ENCODE results near the gene ADCY5.

ADCY5 gene

DNA sequence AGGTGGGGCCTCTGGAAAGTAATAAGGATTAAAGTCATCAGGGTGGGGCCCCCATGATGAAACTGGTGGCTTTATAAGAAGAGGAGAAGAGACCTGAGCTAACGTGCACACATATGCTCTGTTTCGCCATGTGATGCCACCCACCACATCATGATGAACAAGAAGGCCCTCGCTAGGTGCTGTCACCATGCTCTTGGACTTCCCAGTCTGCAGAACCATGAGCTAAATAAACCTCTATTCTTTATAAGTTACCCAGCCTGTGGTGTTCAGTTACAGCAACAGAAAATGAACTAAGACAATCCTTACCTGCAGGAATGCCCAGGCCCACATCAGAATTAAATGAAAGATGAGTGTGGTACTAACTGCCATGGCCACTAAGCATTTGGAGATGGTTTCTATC lies 79.8 kb downstream of the ADCY5 start:
- DNase-seq (ENCODE audit: low read depth in 2 of 2), result no peak

DNA sequence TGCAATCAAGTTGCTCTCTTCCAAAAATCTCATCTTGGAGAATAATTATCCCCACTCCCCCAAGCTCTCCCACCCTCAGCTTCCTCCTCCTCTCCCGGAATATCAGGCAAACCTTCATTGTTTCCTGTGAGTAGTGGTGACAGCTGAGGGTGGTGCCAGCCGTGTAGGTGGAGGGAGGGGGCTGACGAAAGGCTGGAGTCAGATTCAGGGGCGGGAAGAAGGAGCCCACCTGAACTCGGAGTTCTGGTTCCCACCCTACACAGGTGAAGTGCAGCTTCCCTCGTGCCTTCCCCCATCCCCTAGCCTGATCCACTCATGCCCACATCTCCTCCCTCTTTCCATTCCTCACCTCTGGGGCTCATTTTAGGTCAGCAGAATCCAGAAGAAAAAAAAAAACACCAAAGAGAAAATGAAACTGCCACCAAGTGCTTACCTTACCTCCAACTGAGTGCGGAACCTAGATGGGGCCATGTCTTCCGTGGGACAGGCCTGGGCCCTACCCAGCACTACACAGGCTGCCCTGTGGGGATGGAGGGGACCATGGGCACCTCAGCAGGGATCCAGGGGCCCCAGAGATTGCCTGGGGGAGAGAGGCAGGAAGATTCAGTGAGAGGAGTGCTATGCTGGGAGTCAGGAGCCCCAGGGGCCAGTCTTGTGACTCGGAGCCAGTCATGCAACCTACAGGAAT lies 81.3 kb downstream of the ADCY5 start:
- DNase-seq (ENCODE audit: low read depth in 2 of 2), result no peak

DNA sequence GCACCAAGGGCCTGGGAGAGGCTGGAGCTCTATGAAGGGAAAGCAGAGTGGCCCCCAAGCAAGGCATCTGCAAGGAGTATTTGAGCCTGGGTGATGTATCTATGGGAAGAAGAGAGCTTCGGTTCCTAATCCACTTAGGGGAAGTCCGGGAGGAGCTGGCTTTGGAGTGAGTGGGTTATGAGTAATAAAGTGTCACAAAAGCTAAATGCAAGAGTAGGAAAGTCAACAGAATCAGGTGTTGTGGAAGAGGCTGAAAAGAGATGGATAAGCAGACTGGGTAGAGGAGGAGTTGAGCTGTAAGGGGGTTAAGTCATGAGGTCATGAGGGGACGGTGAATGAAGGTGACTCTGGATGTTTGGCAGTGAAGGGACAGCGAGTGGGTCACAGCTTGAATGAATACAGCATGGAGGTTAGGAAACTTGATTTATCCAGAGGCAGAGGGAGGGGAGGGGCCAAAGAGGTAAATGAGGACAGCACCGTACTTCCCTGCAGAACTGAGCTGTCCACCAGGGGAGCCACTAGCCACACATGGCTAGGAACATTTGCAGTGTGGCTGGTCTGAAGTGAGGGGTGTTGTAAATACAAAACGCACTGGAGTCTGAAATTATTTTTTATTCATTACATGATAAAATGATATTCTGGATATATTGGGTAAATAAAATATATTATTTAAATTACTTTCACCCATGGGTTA lies 83.3 kb downstream of the ADCY5 start:
- DNase-seq (ENCODE audit: low read depth in 2 of 2), result no peak

DNA sequence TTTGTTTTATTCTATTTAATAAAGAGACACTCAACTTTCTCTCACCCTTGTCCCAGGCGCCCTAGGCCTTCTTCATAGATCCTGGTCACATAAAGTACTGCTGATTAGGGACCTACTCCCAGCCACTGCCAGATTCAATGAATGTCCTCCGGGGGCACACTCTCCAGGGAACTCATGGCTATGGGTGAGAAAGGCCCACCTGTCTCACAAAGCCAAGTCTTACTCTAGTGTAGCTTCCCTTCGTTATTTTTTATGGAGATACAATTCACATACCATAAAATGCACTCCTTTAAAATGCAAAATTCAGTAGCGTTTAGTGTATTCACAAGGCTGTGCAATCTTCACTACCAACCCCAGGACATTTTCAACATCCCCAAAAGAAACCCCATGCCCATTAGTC lies 87.8 kb downstream of the ADCY5 start:
- DNase-seq (ENCODE audit: low read depth in 2 of 2), result no peak

DNA sequence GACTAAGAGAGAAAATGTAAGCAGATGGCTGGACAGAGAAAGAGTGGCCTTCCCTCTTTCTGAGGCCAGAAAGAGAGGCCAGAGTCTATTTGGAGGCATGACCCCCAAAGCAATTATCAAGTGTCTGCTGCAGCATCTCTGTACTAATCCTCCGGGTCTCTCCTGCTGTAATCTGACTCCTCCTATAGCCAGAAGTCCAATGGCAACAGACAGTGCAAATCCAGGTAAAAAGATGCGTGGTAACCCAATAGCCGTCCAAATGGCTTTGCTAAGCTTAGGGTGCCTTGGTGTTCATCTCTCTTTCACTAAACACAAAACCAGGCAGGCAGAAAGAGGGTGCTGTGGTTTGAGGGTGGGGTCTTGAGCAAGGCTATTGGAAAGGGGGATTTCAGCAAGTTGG lies 91.6 kb downstream of the ADCY5 start:
- no peak for DNase-seq (ENCODE audit: low read depth in 2 of 2)

DNA sequence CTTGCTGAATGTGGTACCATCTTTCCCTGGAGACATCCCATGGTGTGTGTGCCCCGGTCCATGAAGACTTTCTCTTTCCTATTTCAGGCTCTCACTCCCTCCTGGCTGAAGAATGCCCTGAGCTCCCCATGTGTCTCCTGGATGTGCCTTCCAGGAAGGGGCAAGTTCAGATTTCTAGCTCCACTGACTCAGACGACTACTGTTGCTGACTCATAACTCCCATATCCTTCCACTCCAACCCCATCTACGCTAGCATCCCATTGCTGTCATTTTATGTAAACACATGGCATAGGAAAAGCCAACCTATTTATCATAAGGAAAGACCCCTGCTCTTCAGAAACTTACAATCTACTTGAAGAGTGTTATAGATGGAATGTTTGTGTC lies 95.0 kb downstream of the ADCY5 start:
- DNase-seq (ENCODE audit: low read depth in 2 of 2), result no peak

DNA sequence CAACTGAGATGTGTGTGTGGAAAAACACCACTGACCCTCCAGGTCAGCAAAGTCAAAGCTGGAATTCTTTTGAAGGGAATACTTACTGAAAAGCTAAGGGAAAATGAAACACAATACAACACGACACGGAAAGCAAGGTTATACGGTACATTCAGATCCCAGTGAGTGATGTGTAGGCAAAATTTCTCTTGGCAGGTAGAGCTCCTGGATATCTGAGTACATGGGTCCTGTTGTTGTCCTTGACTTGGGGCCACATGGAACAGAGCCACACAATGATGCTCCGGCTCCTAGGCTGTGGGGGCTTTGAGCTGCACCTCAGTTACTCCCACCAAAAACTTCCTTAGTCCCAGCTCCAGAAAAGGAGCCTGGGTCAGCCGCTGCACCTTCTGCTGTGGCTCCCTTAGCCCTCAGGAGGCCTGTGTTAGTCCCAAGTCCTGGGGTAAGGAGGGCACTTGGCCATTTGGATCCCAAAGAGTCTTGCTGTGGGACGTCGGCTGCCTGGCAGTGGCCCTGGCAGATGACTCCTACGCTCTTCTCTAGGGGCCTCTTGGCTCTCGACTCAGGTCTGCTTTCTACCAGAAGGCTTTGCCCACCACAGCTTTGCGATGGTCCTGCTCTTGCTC lies 95.6 kb downstream of the ADCY5 start:
- no peak for DNase-seq (ENCODE audit: low read depth in 2 of 2)

DNA sequence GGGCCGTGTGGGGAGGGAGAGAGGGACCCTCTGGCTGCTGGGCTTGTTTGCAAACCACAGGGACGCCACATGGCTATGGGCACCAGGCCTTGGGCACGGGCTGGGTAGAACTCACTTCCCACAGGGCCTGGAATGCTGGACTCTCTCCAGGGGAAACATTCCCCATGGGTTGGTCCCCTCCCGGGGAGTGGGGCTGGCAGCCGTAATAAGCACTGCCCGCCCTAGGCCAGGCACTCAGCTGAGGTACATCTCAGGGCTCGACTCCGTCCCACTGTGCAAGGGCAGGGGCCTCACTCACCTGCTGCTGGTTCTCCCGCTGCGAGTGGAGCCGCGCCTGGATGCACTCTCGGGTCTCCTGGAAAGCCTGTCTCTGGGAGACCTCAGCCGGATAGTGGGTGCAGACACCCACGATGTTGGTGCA lies 96.7 kb downstream of the ADCY5 start:
- no peak for DNase-seq (ENCODE audit: low read depth in 2 of 2)

DNA sequence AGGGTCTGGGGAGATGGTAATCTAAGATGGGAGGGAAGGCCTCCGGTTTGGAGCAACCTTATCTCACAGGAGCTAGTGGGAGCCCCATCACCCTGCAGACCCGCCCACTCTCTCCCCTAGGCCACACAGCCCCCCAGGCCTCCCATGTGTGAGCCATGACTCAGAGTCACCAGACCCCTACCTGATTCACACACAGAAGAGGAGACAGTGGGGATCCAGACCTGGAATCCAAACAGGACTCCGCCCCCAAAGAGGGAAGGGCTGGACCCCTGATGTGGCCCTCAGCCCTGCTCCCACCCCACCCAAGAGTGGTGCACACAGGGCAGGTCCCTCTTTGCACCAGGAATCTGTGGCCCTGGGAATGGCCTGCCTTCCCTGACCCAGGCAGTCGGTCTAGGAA lies 97.4 kb downstream of the ADCY5 start:
- no peak for DNase-seq (ENCODE audit: low read depth in 2 of 2)

DNA sequence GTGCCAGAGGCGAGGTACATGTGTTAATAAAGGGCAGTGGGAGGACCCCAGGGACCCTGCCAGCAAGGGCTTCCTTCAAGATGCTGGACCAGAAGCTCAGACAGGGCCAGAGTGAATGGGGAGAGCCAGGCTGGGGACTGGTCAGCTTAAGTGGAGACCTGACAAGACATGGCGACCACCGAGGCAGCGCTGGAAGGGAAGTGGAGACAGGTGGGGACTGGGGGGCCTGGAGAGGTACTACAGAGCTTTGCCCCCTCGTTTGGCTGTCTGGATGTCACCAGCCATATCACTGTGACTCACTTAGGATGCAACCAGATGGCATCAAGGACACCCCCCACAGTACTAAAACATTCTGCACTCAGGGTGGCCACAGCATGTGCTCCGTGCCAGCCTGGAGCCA lies 97.9 kb downstream of the ADCY5 start:
- no peak for DNase-seq (ENCODE audit: low read depth in 2 of 2)

DNA sequence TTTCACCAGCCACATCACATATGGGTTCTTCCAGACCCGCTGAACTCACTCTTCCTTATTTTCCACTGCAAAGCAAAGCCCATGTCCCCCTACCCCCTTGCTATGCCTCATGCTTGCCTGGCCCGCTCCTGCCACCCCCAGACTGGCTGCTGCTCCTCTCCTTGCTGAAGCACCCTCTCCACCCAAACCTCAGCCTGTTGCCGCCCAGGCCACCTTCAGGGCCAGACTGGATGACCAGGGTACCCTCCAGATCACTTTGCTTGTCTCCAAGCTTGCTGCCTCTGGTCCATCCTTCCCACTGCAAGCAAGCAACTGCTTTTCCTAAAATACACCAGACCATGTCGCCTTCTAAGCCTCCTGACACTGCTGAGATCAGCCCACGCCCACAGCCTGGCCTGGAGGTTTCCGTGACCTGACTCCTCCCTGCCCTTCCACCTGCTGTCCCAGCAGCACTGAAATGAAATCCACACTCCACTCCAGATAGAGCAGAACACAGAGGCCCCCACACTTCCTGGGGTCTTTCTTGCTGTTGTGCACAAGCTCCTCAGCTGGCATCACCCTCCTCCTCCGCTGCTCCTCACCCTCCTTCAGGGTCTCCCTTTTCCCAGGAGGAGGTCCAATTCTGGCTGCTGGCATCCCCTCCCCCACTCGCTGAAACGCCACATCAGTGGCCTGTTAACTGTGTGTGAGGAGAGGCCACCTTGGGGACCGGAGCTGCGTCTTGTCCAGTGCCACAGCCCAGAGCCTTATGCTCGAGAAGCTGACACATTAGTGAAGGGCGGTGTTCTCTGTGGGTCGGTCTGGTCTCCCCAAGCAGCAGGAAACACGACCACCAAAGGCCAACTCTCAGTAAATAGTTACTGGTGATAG lies 99.1 kb downstream of the ADCY5 start:
- no peak for DNase-seq (ENCODE audit: low read depth in 2 of 2)

DNA sequence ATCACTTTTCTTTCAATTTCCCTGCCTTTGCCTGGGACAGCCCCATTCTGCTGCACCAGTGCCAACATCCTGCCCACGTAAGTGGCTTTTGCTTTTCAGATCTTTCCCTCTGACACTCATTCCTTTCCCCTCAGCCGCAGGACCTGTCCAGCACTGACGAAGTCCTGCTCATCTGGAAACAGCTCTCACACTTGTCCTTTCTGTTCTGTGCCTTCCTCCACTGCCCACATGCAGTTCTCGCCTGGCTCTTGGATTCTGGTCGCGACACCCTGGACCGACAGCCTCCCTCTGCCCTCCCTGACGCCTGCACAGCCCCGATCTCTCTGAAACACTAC lies 99.7 kb downstream of the ADCY5 start:
- DNase-seq (ENCODE audit: low read depth in 2 of 2), result no peak

DNA sequence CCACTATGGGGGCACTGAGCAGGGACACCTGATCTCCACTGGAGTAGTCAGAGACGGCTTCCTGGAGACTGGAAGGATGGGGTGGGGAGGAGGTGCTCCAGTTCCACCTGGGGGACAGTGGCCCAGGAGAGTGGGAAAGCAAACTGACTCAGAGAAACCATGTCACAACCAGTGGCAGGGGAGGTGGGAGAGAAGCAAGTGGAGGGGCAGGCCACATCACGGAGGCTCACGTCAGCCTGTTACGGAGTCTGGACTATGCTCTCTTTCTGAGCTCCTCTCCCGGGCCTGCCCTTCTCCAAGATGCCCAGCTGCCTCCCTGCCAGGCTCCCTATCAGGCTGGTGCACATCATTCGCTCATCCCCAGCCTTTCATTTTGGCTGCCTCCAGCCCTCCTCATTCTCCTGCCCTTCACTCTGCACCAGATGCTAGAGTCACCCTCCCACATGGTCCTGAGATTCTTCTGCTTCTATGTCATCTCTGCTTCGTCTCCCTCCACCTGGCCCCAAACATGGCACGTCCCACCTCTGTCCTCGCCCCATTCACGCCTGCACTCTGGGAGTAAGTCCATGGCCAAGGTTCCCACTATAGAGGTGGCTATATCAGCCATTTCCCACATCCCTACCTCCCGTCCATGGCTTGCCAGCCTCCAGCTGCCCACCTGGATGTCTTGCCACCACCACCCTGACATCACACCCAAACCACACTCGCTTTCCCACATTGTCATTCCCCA lies 100.3 kb downstream of the ADCY5 start:
- DNase-seq (ENCODE audit: low read depth in 2 of 2), result no peak

DNA sequence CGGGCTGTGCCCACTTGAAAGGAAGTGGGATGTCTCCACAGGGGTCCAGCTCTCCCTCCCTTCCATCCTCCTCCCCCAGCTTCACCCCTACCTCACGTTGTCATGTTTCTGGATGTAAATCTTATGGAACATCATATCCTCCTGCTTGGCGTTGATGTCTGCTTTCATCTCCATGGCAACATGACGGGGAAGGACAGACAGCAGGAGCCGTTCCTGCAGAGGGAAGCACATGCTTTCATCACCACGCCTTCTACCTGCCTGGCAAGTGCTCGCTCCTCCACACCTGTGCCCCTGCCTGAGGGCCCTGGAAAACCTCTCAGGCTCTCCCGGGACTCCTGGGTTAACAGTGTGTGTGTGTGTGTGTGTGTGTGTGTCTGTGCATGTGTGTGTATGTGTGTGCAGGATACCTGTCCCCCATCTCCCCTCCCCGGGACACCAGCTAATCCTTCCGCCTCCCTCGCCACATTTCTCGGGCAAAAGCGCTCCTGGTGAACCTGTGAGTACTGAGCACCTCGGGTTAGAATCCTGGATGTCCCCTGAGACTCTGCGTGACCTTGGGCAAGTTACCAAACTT lies 101.1 kb downstream of the ADCY5 start:
- no peak for DNase-seq (ENCODE audit: low read depth in 2 of 2)

DNA sequence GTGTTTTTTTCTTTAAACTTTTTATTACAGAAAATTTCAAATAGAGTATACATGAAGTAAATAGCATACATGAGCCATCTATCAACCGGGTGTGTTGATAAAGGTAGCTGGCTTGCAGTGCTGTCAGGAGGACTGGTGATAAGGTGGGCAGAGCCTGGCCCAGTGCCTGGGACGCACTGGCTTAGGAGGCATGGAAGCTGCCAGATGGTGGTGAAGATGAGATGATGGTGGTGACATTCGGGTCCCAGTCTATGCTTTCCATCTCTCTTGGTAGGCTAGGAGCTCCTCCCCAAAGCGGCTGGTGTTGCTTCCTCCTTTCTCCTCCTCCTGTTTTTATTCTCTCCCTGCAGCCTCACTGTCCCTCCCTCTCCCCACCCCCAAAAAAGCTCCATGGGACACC lies 101.7 kb downstream of the ADCY5 start:
- DNase-seq (ENCODE audit: low read depth in 2 of 2), result no peak

DNA sequence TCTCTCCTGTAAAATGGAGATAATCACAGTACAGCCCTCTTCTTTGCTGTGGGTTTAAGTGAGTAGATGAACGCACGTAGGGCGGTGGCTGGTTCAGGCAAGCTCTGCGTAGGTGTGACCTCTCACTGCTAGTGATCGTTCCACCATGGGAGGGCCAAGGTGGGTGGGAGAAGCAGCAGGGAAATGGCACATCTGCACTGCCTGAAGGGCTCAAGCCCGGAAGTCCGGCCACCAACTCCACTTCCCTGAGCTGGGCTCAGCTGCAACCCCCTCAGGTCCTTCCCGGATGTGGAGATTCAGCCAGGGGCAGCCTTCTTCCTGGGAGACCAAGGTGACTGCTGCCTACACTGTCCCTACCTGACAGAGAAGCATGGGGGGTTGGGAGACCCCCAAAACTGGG lies 102.9 kb downstream of the ADCY5 start:
- DNase-seq (ENCODE audit: low read depth in 2 of 2), result no peak

DNA sequence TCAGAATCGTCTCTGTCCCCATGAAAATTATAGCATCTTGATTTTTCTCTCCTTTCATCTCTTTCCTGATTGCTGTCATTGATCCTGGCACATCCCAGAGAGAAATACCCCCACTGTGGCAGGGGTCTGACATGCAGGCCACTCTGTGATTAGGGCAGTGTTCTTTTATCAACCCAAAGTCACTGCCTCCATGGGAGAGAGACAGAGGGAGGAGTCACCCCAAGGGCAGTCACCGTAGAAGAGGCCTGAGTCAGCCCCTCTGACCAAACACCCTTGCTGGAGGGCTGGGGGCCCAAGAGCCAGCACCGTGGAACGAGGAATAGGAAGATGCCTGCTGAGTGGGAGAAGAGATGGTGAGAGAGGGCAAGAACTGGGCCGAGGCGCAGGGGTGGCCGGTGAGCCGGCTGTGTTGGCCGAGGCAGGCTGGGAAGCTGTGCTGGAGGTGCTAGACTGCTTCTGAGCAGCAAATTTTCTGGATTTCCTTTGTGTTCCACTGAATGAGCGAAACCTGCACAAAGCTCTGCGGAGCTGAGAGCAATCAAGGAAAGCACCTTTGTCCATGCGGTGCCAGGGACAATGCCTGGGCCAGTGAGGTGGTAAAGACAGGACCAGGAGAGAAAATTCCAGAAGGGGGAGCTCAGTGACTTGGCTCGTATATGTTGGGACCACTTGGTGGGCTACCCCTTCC lies 103.8 kb downstream of the ADCY5 start:
- DNase-seq (ENCODE audit: low read depth in 2 of 2), result no peak

DNA sequence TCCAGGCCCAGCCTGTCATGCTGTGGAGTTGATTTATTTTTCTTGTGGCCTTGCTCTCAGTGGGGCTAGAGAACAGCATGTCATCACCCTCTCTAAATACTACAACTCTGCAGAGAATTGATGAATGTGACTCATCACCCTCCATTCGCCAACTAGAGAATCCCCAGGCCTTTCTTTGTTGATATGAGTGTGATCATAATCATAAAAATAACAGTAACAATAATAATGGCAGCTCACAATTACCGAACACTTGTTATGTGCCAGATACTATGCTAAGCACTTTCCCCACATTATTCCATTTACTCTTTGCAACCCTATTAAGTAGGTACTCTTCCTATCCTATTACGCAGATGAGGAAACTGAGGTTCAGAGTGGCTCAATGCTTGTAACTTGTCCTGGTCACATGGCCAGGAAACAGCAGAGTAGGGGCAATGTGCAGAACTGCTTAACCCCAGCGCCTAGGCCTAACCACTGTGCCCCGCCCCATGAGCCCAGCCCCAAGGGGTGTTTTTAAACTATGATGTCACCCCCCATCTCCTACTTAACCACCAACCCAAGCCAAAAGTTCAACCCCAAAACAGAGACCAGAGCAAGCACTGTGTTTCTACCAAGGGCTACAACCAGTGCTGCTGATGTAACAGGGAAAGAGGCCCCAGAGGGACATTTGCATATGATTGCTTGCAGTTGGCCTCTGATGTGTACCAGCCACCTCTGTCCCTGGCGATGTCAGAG lies 104.5 kb downstream of the ADCY5 start:
- no peak for DNase-seq (ENCODE audit: low read depth in 2 of 2)

DNA sequence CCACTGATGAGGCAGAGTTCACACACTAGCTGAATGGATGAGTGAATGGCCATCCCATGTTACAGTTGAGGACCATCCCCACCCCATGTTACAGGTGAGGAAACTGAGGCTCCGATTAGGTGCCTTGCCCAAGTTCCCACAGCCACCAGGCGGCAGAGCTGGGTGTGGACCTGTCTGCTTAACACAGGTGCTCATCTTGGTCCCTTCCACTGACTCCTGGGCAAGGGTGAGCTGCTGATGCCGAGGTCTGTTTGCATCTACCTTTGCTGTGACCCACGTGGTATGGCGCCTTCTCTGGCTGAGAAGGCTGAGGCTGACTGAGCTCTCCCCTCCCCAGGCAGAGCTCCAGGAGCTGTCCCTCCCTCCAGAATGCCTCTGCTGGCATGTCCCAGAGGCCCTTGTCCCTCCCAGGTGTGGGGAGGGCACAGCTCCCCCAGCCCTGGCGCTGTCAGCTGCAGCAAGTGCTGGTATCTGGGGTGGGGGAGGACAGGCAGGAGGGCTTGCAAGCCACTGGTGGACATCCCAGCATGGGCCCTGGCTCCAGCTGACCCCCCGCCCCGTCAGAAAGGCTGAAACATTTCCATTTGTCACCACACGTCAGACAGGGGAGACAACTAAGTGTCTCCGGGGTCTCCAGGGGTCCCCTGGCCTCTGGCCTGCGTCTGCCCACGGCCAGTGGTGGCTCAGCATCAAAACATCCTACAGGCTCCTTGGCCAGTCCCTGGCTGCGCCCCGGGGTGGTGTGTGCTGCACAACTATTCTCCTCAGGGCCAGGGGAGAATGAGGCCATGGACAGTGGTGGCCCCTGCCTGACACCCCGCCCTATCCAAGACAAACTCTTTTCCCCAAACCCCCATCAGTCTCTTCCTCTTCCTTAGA lies 105.4 kb downstream of the ADCY5 start:
- DNase-seq (ENCODE audit: low read depth in 2 of 2), result no peak

Data from stimulated activated CD8-positive, alpha-beta memory T cell treated with anti-CD3 and anti-CD28 coated beads, Interleukin-7, amount 100 ng/mL, for 1 hour (primary cell).